HG03520 (cell line): ENCODE measurements around the gene CDH23.

Experiments used
- ATAC-seq: cut with Tn5 transposase; IDR thresholded peaks from one replicate; pipeline ENCODE4 v1.9.1; 2021; ENCODE audit warnings: mild to moderate bottlenecking, moderate library complexity; ENCODE audit not compliant: unreplicated experiment

Gene CDH23

GRCh38 chr10:71818674-71819260, 422.0 kb downstream of the CDH23 start:
- no peak for ATAC-seq

- ATAC-seq = no peak
These were observed 422.7 kb downstream of the CDH23 start for GRCh38 chr10:71819441-71819861.

GRCh38 chr10:71819985-71820384, 423.3 kb downstream of the CDH23 start:
- no peak for ATAC-seq

- ATAC-seq = no peak
These were observed 424.2 kb downstream of the CDH23 start for GRCh38 chr10:71820966-71821365.

- ATAC-seq = no peak
These were observed 425.4 kb downstream of the CDH23 start for GRCh38 chr10:71821909-71822763.

- no peak for ATAC-seq
These were observed 426.6 kb downstream of the CDH23 start for GRCh38 chr10:71823356-71823755.

- no peak for ATAC-seq
These were observed 427.6 kb downstream of the CDH23 start for GRCh38 chr10:71824333-71824732.

- ATAC-seq = no peak
These were observed 428.5 kb downstream of the CDH23 start for GRCh38 chr10:71825217-71825616.

- ATAC-seq = no peak
These were observed 431.1 kb downstream of the CDH23 start for GRCh38 chr10:71827852-71828251.

GRCh38 chr10:71828702-71829101, 432.0 kb downstream of the CDH23 start:
- ATAC-seq = no peak

- no peak for ATAC-seq
These were observed 432.5 kb downstream of the CDH23 start for GRCh38 chr10:71829171-71829570.

GRCh38 chr10:71829896-71830295, 433.2 kb downstream of the CDH23 start:
- no peak for ATAC-seq

GRCh38 chr10:71830726-71831125, 434.0 kb downstream of the CDH23 start:
- ATAC-seq = no peak

- no peak for ATAC-seq
These were observed 435.2 kb downstream of the CDH23 start for GRCh38 chr10:71831646-71832552.

GRCh38 chr10:71832967-71833366, 436.2 kb downstream of the CDH23 start:
- no peak for ATAC-seq

GRCh38 chr10:71833451-71834342, 437.0 kb downstream of the CDH23 start:
- no peak for ATAC-seq

GRCh38 chr10:71834343-71834674, 437.6 kb downstream of the CDH23 start:
- ATAC-seq = no peak

- ATAC-seq = peak; percentile 89
These were observed 439.2 kb downstream of the CDH23 start for GRCh38 chr10:71835671-71836595.

- peak; percentile 20 for ATAC-seq
These were observed 439.9 kb downstream of the CDH23 start for GRCh38 chr10:71836596-71836974.
